WTC11 (cell line): ENCODE data around the gene SVOP. TPM values are rescaled to one million over a fixed set of nuclear protein-coding genes. Genes with fewer than 3 reads are reported as not detected.
A peak's percentile ranks its signal among the peaks of the same experiment; 100 is the strongest.

Source experiments
- ATAC-seq: fragments of 200-7000 bp; cut with Tn5 transposase; 2 replicates; pipeline ENCODE4 v1.10.0; 2021; ENCODE audit warnings: mild to moderate bottlenecking, moderate library complexity
- CTCF ChIA-PET: fragments of 300-600 bp; sonication (Branson Sonifier 250); formaldehyde crosslinking; loops from one replicate; lab custom pipeline; 2021; ENCODE audit warnings: antibody characterized with exemption; lab: Charles Lee
- POLR2A ChIA-PET: fragments of 350-600 bp; sonication (Branson Sonifier 250); formaldehyde crosslinking; loops from one replicate; lab custom pipeline; 2021; ENCODE audit warnings: antibody characterized with exemption; lab: Charles Lee
- DNase-seq: peaks from one replicate; pipeline ENCODE4 v3.0.0; 2021; ENCODE audit warnings: low spot score
- H3K27ac Mint-ChIP-seq: 2 replicates; pipeline ENCODE4 v1.8.0; 2021; ENCODE audit warnings: mixed read lengths
- H3K27me3 Mint-ChIP-seq: 2 replicates; pipeline ENCODE4 v1.8.0; 2021; ENCODE audit warnings: low read depth, mild to moderate bottlenecking, moderate library complexity, mixed read lengths
- H3K36me3 Mint-ChIP-seq: 2 replicates; pipeline ENCODE4 v1.8.0; 2021; ENCODE audit warnings: mixed read lengths
- H3K4me1 Mint-ChIP-seq: 2 replicates; pipeline ENCODE4 v1.8.0; 2022; ENCODE audit warnings: mixed read lengths
- H3K4me3 Mint-ChIP-seq: 2 replicates; pipeline ENCODE4 v1.8.0; 2021; ENCODE audit warnings: mild to moderate bottlenecking, moderate library complexity, mixed read lengths
- H3K9me3 Mint-ChIP-seq: 2 replicates; pipeline ENCODE4 v1.8.0; 2021; ENCODE audit warnings: mixed read lengths
- ATF1 ChIP-seq: sonication (generic); formaldehyde crosslinking; IDR thresholded peaks from 2 replicates; pipeline ENCODE4 v1.8.1; 2023; ENCODE audit warnings: mild to moderate bottlenecking, moderate library complexity, missing genetic modification reagents
- CTCF ChIP-seq: fragments of 200-600 bp; IDR thresholded peaks from 2 replicates; pipeline ENCODE4 v1.8.0; 2022; ENCODE audit warnings: antibody characterized with exemption
- EMX1 ChIP-seq: fragments of 250-450 bp; sonication (Bioruptor Pico); IDR thresholded peaks from 2 replicates; pipeline ENCODE4 v1.8.0; 2021; ENCODE audit warnings: mild to moderate bottlenecking
- FOXJ3 ChIP-seq: sonication (generic); formaldehyde crosslinking; IDR thresholded peaks from 2 replicates; pipeline ENCODE4 v1.9.0; 2021; ENCODE audit warnings: missing genetic modification reagents, mild to moderate bottlenecking, borderline replicate concordance
- JAZF1 ChIP-seq: fragments of 250-450 bp; sonication (Bioruptor Pico); IDR thresholded peaks from 2 replicates; pipeline ENCODE4 v1.9.0; 2021; ENCODE audit warnings: moderate library complexity, mild to moderate bottlenecking, inconsistent platforms
- JUN ChIP-seq: sonication (generic); formaldehyde crosslinking; IDR thresholded peaks from 2 replicates; pipeline ENCODE4 v1.8.0; 2023; ENCODE audit warnings: mild to moderate bottlenecking, missing genetic modification reagents
- OVOL2 ChIP-seq: fragments of 250-450 bp; sonication (Bioruptor Pico); IDR thresholded peaks from 2 replicates; pipeline ENCODE4 v1.9.0; 2021; ENCODE audit warnings: mild to moderate bottlenecking, borderline replicate concordance
- PRRX2 ChIP-seq: fragments of 250-450 bp; sonication (Bioruptor Pico); IDR thresholded peaks from 2 replicates; pipeline ENCODE4 v1.8.0; 2021; ENCODE audit warnings: mild to moderate bottlenecking
- RORB ChIP-seq: fragments of 250-450 bp; sonication (Bioruptor Pico); IDR thresholded peaks from 2 replicates; pipeline ENCODE4 v1.9.0; 2021; ENCODE audit warnings: mild to moderate bottlenecking
- USF1 ChIP-seq: sonication (generic); formaldehyde crosslinking; IDR thresholded peaks from 2 replicates; pipeline ENCODE4 v1.8.0; 2022; ENCODE audit warnings: mild to moderate bottlenecking, missing genetic modification reagents
- ZBTB43 ChIP-seq: sonication (generic); formaldehyde crosslinking; IDR thresholded peaks from 2 replicates; pipeline ENCODE4 v1.8.1; 2023; ENCODE audit warnings: mild to moderate bottlenecking, missing genetic modification reagents
- total RNA-seq: library from RNA; stranded (reverse); gene quantifications from 3 replicates; pipeline ENCODE4 v1.2.3, GENCODE V29; 2021

SVOP gene
- total RNA-seq, 1 experiment from 2014 or later, result 0.04 TPM

- DNase-seq (no peak), ATAC-seq (no peak)
- H3K36me3 Mint-ChIP-seq, result no peaks in the 10 kb centered on the region
- TF ChIP-seq JUN (CRISPR knock-in tag), result no peak
- no peak for TF ChIP-seq USF1 (CRISPR knock-in tag)
- no peak for TF ChIP-seq ZBTB43 (CRISPR knock-in tag)
- TF ChIP-seq RORB (CRISPR knock-in tag), result no peak
- H3K9me3 Mint-ChIP-seq, result no peaks in the 10 kb centered on the region
- ChIA-PET POLR2A (interaction anchor here (0.6 kb wide), 1 partner anchor 490 kb away, joined by 3 read pairs; no protein-coding TSS in a partner anchor), CTCF (interaction anchor here (0.7 to 1.2 kb wide), 2 partner anchors 11 to 42 kb away, joined by 3 read pairs; no protein-coding TSS in a partner anchor)
- no peak overlapping the region for H3K4me3 Mint-ChIP-seq
- H3K4me1 Mint-ChIP-seq, result no peaks in the 10 kb centered on the region
- H3K27ac Mint-ChIP-seq, result no peak overlapping the region
- peaks cover 4% of the 10 kb centered on the region for H3K27me3 Mint-ChIP-seq
Measured at GRCh38 chr12:108955225-108955835, 65.5 kb downstream of the SVOP start.

GRCh38 chr12:108950991-108951739 lies 69.7 kb downstream of the SVOP start:
- ChIA-PET POLR2A (no interaction called here), CTCF (interaction anchor here (0.5 to 2.4 kb wide), 45 partner anchors 8 to 389 kb away, joined by 3 to 27 read pairs (median 3); partner anchors contain the start of genes ISCU, SSH1 and SVOP)
- peak; percentile 92 for ATAC-seq
- Mint-ChIP-seq H3K27ac (no peak overlapping the region), H3K4me1 (0 out of 2 replicates have a peak, but pooled peaks cover 2% of the 10 kb centered on the region), H3K9me3 (peaks cover 16% of the 10 kb centered on the region), H3K36me3 (peaks cover 8% of the 10 kb centered on the region; the same call in 1 of the 2 replicates), H3K4me3 (no peak overlapping the region), H3K27me3 (peaks cover 2% of the 10 kb centered on the region; the same call in 1 of the 2 replicates)
- peak; percentile 74 for DNase-seq
- TF ChIP-seq JAZF1 (CRISPR knock-in tag) (no peak), CTCF (peak; percentile 90)

GRCh38 chr12:108949976-108950375 lies 70.9 kb downstream of the SVOP start:
- Mint-ChIP-seq H3K27ac (peak overlapping the region; percentile 5; the same call in 1 of the 2 replicates), H3K36me3 (peaks cover 8% of the 10 kb centered on the region; the same call in 1 of the 2 replicates), H3K27me3 (peaks cover 2% of the 10 kb centered on the region; the same call in 1 of the 2 replicates), H3K4me1 (0 out of 2 replicates have a peak, but pooled peaks cover 2% of the 10 kb centered on the region), H3K4me3 (no peak overlapping the region), H3K9me3 (peaks cover 23% of the 10 kb centered on the region)
- ChIA-PET CTCF (interaction anchor here (1.0 to 2.4 kb wide), 7 partner anchors 9 to 332 kb away, joined by 3 to 27 read pairs (median 5); partner anchors contain the start of gene SVOP), POLR2A (interaction anchor here (0.8 kb wide), 1 partner anchor 10 kb away, joined by 3 read pairs; no protein-coding TSS in a partner anchor)
- no peak for TF ChIP-seq OVOL2 (CRISPR knock-in tag)
- no peak for TF ChIP-seq CTCF
- TF ChIP-seq PRRX2 (CRISPR knock-in tag), result no peak
- TF ChIP-seq FOXJ3, result no peak
- no peak for TF ChIP-seq EMX1
- TF ChIP-seq ATF1 (CRISPR knock-in tag), result no peak
- no peak for ATAC-seq
- no peak for DNase-seq
